GM23338 (cell line): ENCODE measurements around the gene HSF2BP. TPM values are rescaled to one million over a fixed set of nuclear protein-coding genes. Genes with fewer than 3 reads are reported as not detected.
A peak's percentile ranks its signal among the peaks of the same experiment; 100 is the strongest.

Source experiments
- ATAC-seq: fragments of 200-7000 bp; cut with Tn5 transposase; 3 replicates; pipeline ENCODE4 v1.9.1; 2020
- DNase-seq: peaks from one replicate; pipeline ENCODE4 v3.0.0-alpha.2; 2015; ENCODE audit warnings: low spot score
- H2AFZ ChIP-seq: fragments of 200-600 bp; sonication (generic); 2 replicates; pipeline ENCODE4 v1.8.0; 2016; ENCODE audit warnings: antibody characterized with exemption, mild to moderate bottlenecking, moderate library complexity
- H3F3A ChIP-seq: fragments of 200-600 bp; sonication (generic); replicated peaks from 2 replicates; pipeline ENCODE4 v1.8.0; 2017; ENCODE audit warnings: antibody characterized with exemption, mixed run types, low read depth
- H3K27ac ChIP-seq: fragments of 200-600 bp; sonication (generic); 2 replicates; pipeline ENCODE4 v1.6.1; 2016; ENCODE audit warnings: low read depth
- H3K27me3 ChIP-seq: fragments of 200-600 bp; sonication (generic); 2 replicates; pipeline ENCODE4 v1.8.0; 2016; ENCODE audit warnings: mild to moderate bottlenecking, mixed run types, moderate library complexity; ENCODE audit not compliant: insufficient read depth
- H3K36me3 ChIP-seq: fragments of 200-600 bp; sonication (generic); 2 replicates; pipeline ENCODE4 v1.8.0; 2016; ENCODE audit warnings: mild to moderate bottlenecking; ENCODE audit not compliant: insufficient read depth
- H3K4me1 ChIP-seq: fragments of 200-600 bp; sonication (generic); 2 replicates; pipeline ENCODE4 v1.8.0; 2016; ENCODE audit warnings: mild to moderate bottlenecking, moderate library complexity; ENCODE audit not compliant: insufficient read depth
- H3K4me2 ChIP-seq: fragments of 200-600 bp; sonication (generic); 2 replicates; pipeline ENCODE4 v1.7.1; 2017; ENCODE audit warnings: mixed run types
- H3K4me3 ChIP-seq: fragments of 200-600 bp; sonication (generic); 2 replicates; pipeline ENCODE4 v1.6.1; 2016; ENCODE audit warnings: mixed run types
- H3K79me2 ChIP-seq: fragments of 200-600 bp; sonication (generic); replicated peaks from 2 replicates; pipeline ENCODE4 v1.8.0; 2017; ENCODE audit warnings: mild to moderate bottlenecking; ENCODE audit not compliant: insufficient read depth
- H3K9me2 ChIP-seq: fragments of 200-600 bp; sonication (generic); 2 replicates; pipeline ENCODE4 v1.8.0; 2017; ENCODE audit not compliant: insufficient read depth
- H4K20me1 ChIP-seq: fragments of 200-600 bp; sonication (generic); replicated peaks from 2 replicates; pipeline ENCODE4 v1.8.0; 2017; ENCODE audit warnings: mild to moderate bottlenecking; ENCODE audit not compliant: insufficient read depth
- H3K27ac Mint-ChIP-seq: 2 replicates; pipeline ENCODE4 v1.8.0; 2020; ENCODE audit warnings: inconsistent platforms, mild to moderate bottlenecking, moderate library complexity, mixed read lengths
- H3K27me3 Mint-ChIP-seq: 3 replicates; pipeline ENCODE4 v1.8.0; 2022; ENCODE audit warnings: low read depth, mild to moderate bottlenecking, moderate library complexity, mixed read lengths, inconsistent platforms; ENCODE audit not compliant: insufficient read depth, poor library complexity
- H3K36me3 Mint-ChIP-seq: 3 replicates; pipeline ENCODE4 v1.8.0; 2021; ENCODE audit warnings: low read depth, mild to moderate bottlenecking, inconsistent platforms, moderate library complexity, mixed read lengths
- H3K4me1 Mint-ChIP-seq: 3 replicates; pipeline ENCODE4 v1.8.0; 2020; ENCODE audit warnings: mild to moderate bottlenecking, inconsistent platforms, mixed read lengths
- H3K4me3 Mint-ChIP-seq: 3 replicates; pipeline ENCODE4 v1.8.0; 2021; ENCODE audit warnings: moderate library complexity, mild to moderate bottlenecking, inconsistent platforms, mixed read lengths
- H3K9me3 Mint-ChIP-seq: 3 replicates; pipeline ENCODE4 v1.8.0; 2020; ENCODE audit warnings: moderate library complexity, mild to moderate bottlenecking, inconsistent platforms, mixed read lengths
- CREB1 ChIP-seq: fragments of 250-450 bp; sonication (Bioruptor Pico); IDR thresholded peaks from 2 replicates; pipeline ENCODE4 v1.5.0; 2020; ENCODE audit warnings: low read depth, mild to moderate bottlenecking, moderate library complexity
- EZH2 ChIP-seq: fragments of 200-600 bp; sonication (generic); IDR thresholded peaks from one replicate; pipeline ENCODE4 v1.8.0; 2017; ENCODE audit warnings: antibody characterized with exemption, mild to moderate bottlenecking, low read depth; ENCODE audit not compliant: unreplicated experiment
- EZH2phosphoT487 ChIP-seq: fragments of 200-600 bp; sonication (generic); IDR thresholded peaks from one replicate; pipeline ENCODE4 v1.8.1; 2018; ENCODE audit warnings: antibody characterized with exemption; ENCODE audit not compliant: unreplicated experiment
- JUNB ChIP-seq: IDR thresholded peaks from one replicate; pipeline ENCODE4 v1.6.1; 2016; ENCODE audit warnings: antibody characterized with exemption; ENCODE audit not compliant: unreplicated experiment
- NANOG ChIP-seq: IDR thresholded peaks from 2 replicates; pipeline ENCODE4 v1.6.1; 2016; ENCODE audit warnings: antibody characterized with exemption, borderline replicate concordance
- POLR2AphosphoS5 ChIP-seq: IDR thresholded peaks from 2 replicates; pipeline ENCODE4 v1.6.1; 2016; ENCODE audit warnings: antibody characterized with exemption, low read depth
- ZNF114 ChIP-seq: fragments of 250-450 bp; sonication (Bioruptor Pico); IDR thresholded peaks from 2 replicates; pipeline ENCODE4 v1.5.0; 2020; ENCODE audit warnings: mild to moderate bottlenecking, moderate library complexity
- polyA plus RNA-seq: library from polyadenylated mRNA; unstranded; fragments of >200 nt; fragmentation: Nextera tagmentation; extraction: Ambion mirVana; gene quantifications from 2 replicates; pipeline ENCODE4 v1.2.1, GENCODE V29; 2016
- total RNA-seq: library from RNA; depleted of rRNA; stranded (reverse); fragments of >200 nt; shearing (Covaris generic); gene quantifications from 2 replicates; pipeline ENCODE4 v1.2.3, GENCODE V29; 2014
- TF ChIP-seq, protein P1 (sequence below): IDR thresholded peaks from one replicate; pipeline ENCODE4 v1.6.1; 2018; ENCODE audit warnings: antibody characterized with exemption; ENCODE audit not compliant: unreplicated experiment
- TF ChIP-seq, protein P2 (sequence below): fragments of 250-450 bp; sonication (Bioruptor Pico); IDR thresholded peaks from 2 replicates; pipeline ENCODE4 v1.5.0; 2020; ENCODE audit warnings: mild to moderate bottlenecking, moderate library complexity

The HSF2BP gene
- total and polyA plus RNA-seq, 2 experiments from 2014 or later, result 0.78 to 2.0 TPM

- TF ChIP-seq, protein P1, sequence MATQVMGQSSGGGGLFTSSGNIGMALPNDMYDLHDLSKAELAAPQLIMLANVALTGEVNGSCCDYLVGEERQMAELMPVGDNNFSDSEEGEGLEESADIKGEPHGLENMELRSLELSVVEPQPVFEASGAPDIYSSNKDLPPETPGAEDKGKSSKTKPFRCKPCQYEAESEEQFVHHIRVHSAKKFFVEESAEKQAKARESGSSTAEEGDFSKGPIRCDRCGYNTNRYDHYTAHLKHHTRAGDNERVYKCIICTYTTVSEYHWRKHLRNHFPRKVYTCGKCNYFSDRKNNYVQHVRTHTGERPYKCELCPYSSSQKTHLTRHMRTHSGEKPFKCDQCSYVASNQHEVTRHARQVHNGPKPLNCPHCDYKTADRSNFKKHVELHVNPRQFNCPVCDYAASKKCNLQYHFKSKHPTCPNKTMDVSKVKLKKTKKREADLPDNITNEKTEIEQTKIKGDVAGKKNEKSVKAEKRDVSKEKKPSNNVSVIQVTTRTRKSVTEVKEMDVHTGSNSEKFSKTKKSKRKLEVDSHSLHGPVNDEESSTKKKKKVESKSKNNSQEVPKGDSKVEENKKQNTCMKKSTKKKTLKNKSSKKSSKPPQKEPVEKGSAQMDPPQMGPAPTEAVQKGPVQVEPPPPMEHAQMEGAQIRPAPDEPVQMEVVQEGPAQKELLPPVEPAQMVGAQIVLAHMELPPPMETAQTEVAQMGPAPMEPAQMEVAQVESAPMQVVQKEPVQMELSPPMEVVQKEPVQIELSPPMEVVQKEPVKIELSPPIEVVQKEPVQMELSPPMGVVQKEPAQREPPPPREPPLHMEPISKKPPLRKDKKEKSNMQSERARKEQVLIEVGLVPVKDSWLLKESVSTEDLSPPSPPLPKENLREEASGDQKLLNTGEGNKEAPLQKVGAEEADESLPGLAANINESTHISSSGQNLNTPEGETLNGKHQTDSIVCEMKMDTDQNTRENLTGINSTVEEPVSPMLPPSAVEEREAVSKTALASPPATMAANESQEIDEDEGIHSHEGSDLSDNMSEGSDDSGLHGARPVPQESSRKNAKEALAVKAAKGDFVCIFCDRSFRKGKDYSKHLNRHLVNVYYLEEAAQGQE, result no peak
- TF ChIP-seq JUNB (no peak), EZH2phosphoT487 (no peak), NANOG (no peak), CREB1 (CRISPR knock-in tag) (no peak)
Measured at GRCh38 chr21:43702785-43703034, 43.4 kb upstream of the HSF2BP start (continued).

DNA sequence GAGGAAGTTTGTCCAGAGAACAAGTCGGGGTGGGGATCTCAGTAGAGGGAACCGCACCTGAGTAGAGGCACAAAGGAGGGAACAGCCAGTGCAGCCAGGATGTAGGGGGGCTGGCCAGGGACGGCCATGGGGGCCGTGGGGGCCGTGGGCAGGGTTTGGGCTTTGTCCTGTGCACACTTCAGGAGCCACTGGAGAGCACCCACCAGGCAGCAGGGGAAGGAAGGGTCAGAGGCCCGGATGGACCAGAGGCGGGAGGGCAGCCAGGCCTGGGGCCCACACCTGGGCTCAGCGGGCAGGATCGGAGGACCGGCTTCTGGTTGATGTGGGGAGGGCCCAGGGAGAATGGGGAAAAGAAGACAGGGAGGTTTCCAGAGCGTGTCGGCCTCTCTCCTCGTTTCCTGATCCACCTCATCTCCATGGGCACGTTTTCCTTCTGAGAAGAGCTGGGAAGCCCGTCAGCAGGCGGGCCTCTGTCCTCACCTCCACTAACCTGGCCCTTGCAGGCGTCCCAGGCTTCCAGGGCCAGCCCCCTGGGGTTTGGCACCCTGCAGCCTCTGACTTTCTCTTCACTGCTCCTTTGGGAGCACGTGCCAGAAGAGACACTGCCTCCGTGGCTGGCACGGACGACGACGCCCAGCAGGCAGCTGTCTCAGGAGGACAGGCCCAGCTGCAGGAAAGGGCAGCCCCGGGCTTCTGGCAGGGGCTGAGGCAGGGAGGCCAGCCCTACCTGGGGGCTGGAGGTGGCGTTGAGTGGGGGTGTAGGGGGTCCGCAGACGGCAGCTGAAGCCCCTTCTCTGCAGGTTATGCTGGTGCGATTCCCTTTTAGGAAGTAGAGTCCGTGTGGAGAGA lies 42.9 kb upstream of the HSF2BP start:
- ATAC-seq (peak; percentile 10), DNase-seq (no peak)
- Histone ChIP-seq H3K27me3 (no peaks in the 10 kb centered on the region), H2AFZ (peak overlapping the region; percentile 12), H3K9me2 (no peaks in the 10 kb centered on the region), H4K20me1 (0 out of 2 replicates have a peak, but pooled peaks cover 3% of the 10 kb centered on the region), H3K27ac (0 out of 2 replicates have a peak overlapping the region, but pooled peaks have one; percentile 34), H3K4me1 (peaks cover 4% of the 10 kb centered on the region), H3F3A (peaks cover 2% of the 10 kb centered on the region; the same call in 1 of the 2 replicates), H3K36me3 (no peaks in the 10 kb centered on the region), H3K4me2 (peak overlapping the region; percentile 38; the same call in 1 of the 2 replicates), H3K79me2 (no peaks in the 10 kb centered on the region), H3K4me3 (no peak overlapping the region)
- no peak overlapping the region for H3K4me3 Mint-ChIP-seq
- peaks cover 3% of the 10 kb centered on the region for H3K27me3 Mint-ChIP-seq
- no peaks in the 10 kb centered on the region for H3K9me3 Mint-ChIP-seq
- no peak overlapping the region for H3K27ac Mint-ChIP-seq
- H3K4me1 Mint-ChIP-seq, result peaks cover 13% of the 10 kb centered on the region
- H3K36me3 Mint-ChIP-seq, result 0 out of 3 replicates have a peak, but pooled peaks cover 4% of the 10 kb centered on the region
- TF ChIP-seq POLR2AphosphoS5, result no peak
- TF ChIP-seq, protein P2, sequence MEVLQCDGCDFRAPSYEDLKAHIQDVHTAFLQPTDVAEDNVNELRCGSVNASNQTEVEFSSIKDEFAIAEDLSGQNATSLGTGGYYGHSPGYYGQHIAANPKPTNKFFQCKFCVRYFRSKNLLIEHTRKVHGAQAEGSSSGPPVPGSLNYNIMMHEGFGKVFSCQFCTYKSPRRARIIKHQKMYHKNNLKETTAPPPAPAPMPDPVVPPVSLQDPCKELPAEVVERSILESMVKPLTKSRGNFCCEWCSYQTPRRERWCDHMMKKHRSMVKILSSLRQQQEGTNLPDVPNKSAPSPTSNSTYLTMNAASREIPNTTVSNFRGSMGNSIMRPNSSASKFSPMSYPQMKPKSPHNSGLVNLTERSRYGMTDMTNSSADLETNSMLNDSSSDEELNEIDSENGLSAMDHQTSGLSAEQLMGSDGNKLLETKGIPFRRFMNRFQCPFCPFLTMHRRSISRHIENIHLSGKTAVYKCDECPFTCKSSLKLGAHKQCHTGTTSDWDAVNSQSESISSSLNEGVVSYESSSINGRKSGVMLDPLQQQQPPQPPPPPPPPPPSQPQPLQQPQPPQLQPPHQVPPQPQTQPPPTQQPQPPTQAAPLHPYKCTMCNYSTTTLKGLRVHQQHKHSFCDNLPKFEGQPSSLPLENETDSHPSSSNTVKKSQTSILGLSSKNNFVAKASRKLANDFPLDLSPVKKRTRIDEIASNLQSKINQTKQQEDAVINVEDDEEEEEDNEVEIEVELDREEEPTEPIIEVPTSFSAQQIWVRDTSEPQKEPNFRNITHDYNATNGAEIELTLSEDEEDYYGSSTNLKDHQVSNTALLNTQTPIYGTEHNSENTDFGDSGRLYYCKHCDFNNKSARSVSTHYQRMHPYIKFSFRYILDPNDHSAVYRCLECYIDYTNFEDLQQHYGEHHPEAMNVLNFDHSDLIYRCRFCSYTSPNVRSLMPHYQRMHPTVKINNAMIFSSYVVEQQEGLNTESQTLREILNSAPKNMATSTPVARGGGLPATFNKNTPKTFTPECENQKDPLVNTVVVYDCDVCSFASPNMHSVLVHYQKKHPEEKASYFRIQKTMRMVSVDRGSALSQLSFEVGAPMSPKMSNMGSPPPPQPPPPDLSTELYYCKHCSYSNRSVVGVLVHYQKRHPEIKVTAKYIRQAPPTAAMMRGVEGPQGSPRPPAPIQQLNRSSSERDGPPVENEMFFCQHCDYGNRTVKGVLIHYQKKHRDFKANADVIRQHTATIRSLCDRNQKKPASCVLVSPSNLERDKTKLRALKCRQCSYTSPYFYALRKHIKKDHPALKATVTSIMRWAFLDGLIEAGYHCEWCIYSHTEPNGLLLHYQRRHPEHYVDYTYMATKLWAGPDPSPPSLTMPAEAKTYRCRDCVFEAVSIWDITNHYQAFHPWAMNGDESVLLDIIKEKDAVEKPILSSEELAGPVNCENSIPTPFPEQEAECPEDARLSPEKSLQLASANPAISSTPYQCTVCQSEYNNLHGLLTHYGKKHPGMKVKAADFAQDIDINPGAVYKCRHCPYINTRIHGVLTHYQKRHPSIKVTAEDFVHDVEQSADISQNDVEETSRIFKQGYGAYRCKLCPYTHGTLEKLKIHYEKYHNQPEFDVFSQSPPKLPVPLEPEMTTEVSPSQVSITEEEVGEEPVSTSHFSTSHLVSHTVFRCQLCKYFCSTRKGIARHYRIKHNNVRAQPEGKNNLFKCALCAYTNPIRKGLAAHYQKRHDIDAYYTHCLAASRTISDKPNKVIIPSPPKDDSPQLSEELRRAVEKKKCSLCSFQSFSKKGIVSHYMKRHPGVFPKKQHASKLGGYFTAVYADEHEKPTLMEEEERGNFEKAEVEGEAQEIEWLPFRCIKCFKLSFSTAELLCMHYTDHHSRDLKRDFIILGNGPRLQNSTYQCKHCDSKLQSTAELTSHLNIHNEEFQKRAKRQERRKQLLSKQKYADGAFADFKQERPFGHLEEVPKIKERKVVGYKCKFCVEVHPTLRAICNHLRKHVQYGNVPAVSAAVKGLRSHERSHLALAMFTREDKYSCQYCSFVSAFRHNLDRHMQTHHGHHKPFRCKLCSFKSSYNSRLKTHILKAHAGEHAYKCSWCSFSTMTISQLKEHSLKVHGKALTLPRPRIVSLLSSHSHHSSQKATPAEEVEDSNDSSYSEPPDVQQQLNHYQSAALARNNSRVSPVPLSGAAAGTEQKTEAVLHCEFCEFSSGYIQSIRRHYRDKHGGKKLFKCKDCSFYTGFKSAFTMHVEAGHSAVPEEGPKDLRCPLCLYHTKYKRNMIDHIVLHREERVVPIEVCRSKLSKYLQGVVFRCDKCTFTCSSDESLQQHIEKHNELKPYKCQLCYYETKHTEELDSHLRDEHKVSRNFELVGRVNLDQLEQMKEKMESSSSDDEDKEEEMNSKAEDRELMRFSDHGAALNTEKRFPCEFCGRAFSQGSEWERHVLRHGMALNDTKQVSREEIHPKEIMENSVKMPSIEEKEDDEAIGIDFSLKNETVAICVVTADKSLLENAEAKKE (CRISPR knock-in tag), result no peak
- no peak for TF ChIP-seq JUNB
- TF ChIP-seq ZNF114 (CRISPR knock-in tag), result no peak
- TF ChIP-seq, protein P1, result no peak
- TF ChIP-seq EZH2, result no peak
- no peak for TF ChIP-seq CREB1 (CRISPR knock-in tag)
